HG03097 (cell line): ENCODE measurements around the gene RIMKLA.
A peak's percentile ranks its signal among the peaks of the same experiment; 100 is the strongest.

Experiments used
- ATAC-seq: cut with Tn5 transposase; IDR thresholded peaks from one replicate; pipeline ENCODE4 v1.9.1; 2021; ENCODE audit not compliant: unreplicated experiment, low FRiP score

Gene RIMKLA, protein sequence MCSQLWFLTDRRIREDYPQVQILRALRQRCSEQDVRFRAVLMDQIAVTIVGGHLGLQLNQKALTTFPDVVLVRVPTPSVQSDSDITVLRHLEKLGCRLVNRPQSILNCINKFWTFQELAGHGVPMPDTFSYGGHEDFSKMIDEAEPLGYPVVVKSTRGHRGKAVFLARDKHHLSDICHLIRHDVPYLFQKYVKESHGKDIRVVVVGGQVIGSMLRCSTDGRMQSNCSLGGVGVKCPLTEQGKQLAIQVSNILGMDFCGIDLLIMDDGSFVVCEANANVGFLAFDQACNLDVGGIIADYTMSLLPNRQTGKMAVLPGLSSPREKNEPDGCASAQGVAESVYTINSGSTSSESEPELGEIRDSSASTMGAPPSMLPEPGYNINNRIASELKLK

DNA sequence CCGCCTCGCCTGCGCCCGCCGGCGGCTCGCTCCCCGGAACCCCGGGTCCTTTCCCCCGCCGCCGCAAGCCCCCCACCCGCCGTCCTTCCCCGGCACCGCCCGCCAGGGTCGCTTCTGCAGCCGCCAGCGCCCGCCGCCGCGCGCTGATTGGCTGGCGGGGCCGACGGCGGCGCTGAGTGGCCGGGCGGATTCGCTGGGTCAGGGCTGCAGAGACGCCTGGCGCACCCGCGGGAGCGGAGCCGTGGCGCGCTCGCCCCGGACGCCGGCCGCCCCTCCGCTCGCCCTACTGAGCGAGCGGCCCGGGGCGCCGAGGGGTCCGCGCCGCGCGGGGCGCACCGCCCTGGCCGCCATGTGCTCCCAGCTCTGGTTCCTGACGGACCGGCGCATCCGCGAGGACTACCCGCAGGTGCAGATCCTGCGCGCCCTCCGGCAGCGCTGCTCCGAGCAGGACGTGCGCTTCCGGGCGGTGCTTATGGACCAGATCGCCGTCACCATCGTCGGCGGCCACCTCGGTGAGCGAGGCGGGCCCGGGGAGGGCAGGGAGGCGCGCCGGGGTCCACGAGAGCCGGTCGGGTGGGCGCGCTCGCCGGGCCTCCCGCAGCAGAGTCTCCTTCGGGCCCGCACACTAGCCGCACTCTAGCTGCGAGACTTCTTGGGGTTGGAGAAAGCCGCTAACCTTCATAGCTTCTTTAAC lies at the start of gene RIMKLA:
Gene RIMKLA, plus strand, starts transcription at position 207 of the 694 bp plus-strand sequence. Its CDS starts 143 bp downstream, at position 350.
- ATAC-seq: peak; percentile 60

DNA sequence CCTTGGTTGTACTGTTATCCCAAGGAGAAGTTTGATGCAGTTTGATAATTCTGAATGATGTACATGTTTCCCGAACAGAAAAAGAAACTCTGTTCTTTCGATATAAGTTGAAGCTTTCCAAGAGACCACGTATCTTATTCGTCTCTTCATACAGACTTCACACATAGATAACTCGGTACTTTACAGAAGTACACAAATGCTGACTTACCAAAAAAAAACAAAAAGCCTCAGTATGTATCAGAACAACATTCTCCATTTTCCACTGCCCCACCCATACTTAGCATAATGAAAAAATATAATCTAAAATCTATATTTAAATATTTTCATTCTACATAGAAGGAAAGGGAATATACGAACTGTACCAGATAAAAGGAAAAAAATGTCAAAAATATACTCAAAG lies 47.7 kb upstream of the RIMKLA start:
- ATAC-seq: no peak

DNA sequence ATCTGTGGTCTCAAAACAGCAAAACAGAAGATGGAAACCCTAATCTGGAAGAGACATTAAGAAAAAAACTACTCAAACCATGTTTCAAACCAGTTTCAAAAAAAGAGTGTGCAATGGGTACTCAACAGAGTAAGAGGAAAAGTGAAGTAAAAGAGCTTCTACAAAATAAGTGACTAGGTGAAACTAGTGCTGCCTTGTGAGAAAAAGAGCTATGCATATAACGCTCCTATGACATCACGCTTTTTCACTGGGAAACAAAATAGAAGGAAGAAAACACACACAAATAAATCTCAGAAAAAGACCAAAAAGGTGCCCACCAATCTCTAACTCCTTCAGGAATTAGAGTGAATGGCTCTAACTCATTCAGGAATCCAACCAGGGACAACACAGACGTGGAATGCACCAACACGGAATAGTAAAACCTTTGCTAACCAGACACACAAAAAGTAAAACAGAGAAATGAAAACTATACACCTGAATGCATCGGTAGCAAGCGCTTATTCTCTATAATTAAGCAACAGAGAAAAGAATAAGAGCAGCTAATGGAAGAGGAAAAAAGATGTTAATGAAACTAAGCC lies 46.8 kb upstream of the RIMKLA start:
- ATAC-seq: peak; percentile 2

DNA sequence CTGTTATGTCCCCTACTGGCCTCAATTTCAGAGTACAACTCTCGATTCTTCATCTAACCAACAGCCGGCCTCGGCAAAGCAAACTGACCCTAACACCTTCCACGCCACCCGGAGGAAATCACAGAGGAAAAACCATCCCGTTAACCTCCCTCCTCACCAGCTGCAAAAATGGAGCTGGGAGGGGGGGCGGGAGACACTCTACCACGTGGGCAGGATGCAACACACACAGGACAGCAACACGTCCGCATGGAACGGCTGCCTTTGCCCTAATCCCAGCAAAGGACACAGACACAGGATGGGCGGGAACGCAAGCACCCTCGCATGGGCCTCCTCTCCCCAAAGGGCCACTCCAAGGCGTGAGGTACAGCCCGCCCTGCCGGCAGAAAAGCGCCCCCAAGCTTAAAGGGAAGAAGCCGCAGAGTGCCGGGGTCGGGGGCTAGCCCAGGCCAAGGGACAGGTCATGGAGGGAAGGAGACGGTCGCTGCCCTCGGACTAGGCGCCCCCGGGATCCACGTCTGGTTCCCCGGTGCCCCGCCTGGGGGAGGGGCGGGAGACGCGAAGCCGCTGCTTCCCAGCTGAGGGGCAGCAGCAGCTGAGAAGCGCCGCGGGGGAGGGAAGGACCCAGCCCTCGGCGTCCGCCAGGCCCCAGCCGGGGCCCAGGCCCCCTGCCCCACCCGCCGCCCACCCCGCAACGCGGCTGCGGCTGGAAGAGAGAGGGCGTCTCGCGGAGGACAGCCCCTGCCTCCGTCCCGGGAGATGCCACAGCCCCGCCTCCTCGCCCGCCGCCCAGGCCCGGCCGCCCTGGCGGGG lies 46.1 kb upstream of the RIMKLA start:
- peak; percentile 37 for ATAC-seq

DNA sequence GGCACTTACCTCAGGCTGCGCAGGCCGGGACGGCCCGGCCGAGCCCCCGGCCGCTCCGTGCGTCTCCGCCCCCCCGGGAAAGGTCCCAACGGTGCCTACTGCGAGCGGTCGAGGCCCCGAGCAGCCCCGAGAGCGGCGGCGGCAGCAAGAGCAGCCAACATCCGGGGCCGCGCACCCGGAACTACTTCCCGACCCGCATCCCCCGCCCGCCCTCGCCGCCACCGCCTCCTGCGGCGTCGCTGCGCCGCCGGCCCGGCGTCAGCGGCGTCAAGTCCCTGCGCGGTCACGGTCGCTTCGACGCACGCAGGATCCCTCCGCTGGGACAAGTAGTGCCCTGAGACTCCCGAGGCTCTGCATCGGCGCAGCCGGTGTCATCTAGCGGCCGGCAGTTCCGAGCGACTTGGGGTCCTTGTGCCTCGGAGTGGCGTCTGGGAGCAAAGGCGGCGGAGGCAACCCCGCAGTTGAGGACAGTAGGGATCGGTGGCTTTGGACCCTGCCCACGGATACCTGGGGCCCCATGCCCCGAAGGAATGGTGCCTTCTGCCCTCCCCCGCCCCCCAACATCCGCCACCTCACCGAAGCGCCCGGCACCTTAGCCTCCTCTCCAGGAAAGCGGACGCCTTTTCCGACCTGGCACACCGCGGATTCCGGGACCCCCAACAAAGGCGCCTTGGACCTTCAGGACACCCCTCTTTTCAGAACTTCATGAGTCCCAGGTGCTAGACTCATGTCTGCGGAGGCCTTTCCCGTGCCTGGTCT lies 45.4 kb upstream of the RIMKLA start, which contains the start of gene FOXJ3:
Gene FOXJ3, minus strand, starts transcription at position 186 of the 759 bp plus-strand sequence. CDS start 24,142 bp downstream, outside the sequence.
- ATAC-seq: peak; percentile 60

DNA sequence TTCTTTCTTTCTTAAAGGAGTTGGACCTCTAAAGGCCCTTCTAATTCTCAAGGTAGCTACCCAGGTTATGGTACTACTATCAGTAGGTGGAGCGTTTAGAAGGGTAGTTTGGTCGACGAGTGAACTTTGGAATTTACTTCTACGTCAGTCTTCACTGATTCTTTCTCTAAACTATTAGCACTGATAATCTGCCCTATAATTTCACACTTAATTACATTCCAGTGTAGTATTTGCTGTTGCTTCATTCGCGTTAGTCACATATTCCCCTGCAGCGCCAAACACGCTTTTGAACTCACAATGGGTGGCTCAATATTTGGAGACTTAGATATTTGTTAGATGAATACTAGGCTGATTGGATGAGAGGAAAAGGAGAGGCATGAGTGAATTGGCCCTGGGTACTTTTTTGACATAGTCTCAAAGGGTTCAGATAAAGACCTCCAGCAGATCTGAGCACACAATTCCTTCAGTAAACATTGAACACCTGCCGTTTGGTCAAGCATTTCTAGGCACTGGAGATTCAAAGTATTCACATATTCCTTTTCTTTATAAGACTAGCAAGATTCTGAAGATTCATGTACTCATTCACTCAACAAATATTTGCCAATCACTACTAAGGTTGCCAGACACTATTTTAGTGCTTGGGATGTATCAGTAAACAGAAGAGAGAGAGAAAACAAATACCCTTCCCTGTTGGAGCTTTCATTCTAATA lies 44.6 kb upstream of the RIMKLA start:
- ATAC-seq: no peak

DNA sequence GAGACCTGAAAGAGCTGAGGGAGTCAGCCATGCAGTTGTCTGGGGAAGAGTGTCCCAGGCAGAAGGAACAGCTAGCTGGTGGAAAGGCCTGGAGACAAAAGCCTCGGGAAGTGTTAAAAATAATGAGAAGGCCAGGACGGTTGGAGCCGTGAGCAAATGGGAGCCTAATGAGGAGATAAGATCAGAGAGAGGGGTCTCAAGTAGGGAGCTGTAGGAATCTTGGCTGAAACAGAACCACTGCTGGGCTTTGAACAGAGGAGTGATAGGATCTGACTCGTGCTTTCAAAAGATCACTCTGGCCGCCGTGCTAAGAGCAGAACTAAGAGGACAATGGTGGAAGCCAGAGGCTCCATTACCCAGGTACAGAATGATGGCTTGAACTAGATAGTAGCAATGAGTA lies 43.6 kb upstream of the RIMKLA start:
- no peak for ATAC-seq

DNA sequence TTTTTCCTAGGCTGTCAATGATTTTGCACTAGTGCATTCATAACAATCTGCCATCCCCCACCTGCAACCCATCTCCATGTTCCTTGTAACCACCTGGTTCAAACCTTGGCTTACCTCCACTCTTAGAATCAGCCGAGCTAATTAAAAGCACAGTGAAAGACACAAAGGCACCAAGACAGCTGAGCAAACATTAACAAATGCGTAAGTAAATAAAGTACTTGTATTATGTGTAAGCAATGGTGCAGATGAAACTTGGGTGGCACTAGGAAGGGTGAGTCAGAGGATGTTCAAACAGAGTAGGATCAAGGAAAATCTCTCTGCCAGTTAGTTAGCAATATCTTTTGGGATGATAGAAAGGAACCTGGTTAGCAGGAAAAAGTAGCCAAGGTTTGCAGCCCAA lies 40.5 kb upstream of the RIMKLA start:
- no peak for ATAC-seq

DNA sequence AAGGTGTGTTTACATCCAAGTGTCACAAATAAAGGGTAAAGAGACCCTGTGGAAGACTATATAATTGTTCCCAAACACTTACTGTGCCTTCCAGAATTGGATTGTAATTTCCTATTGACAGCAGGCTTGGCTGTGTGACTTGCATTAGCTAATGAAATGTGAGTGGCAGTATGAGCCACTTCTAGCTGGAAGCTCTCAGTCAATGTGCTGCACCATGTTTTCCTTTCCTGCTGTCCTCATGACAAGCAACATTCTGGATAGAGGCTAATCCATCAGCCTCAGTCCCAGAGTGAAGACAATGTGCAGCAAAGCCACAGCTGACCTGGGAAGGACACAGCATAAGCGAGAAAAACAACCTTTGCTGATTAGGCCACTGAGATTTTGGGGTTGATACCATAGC lies 39.7 kb upstream of the RIMKLA start:
- no peak for ATAC-seq

DNA sequence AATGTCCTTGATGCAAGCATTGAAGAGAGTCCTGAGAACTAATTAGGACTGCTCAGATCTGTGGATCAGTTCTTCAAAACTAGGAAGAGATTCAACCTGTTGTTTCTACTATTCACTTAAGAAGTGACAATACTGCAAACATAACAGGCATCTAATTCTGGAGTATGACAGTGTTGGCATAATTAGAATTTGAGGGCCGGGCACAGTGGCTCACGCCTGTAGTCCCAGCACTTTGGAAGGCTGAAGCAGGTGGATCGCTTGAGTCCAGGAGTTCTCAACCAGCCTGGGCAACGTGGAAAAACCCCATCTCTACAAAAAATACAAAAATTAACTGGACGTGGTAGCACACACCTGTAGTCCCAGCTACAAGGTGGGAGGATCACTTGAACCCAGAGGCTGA lies 37.5 kb upstream of the RIMKLA start:
- ATAC-seq: no peak

DNA sequence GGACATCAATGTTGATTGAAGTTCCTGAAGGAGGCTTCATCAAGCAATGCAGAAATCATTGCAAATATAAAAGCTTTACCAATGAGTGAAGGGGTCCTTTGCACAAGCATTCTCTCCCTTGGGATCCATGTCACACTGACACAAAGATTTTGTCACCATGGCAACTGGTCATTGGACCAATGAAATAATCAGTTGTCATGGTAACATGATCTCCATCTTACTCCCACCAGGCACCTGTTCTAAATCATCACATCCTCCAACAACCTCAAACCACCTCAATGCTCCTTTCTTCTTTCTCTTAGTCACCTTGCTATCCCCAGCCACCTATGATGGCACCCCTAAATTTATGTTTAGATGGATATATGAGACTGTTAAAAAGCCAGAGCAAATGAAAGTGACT lies 32.1 kb upstream of the RIMKLA start:
- ATAC-seq: no peak

DNA sequence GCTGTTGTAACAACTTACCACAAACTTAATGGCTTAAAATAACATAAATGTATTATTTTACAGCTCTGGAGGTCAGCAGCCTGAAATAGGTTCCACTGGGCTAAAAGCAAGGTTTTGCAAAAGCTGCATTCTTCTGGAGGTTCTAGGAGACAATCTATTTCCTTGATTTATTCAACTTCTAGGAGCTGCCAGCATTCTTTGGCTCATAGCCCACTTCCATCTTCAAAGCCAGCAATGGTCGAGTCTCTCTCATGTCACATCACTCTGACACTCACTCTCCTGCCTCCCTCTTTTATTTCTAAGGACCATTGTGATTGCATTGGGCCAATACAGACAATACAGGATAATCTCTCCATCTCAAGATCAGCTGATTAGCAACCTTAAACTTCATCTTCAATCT lies 30.5 kb upstream of the RIMKLA start:
- no peak for ATAC-seq

DNA sequence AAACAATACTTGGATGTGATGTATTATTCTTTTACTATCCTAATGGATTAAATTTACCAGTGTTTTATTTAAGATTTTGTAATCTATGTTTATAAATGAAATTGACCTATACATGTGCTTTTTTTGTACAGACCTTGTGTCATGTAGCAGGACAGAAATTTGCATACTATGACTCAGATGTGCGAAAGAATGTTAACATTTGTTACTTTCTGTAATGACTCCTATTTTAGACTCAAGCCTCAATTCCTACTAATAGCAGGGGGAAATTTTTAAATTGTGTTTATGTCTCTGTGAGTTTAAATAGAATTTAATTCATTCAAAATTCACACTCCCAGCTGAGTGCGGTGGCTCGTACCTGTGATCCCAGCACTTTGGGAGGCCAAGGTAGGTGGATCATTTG lies 21.8 kb upstream of the RIMKLA start:
- ATAC-seq: no peak

DNA sequence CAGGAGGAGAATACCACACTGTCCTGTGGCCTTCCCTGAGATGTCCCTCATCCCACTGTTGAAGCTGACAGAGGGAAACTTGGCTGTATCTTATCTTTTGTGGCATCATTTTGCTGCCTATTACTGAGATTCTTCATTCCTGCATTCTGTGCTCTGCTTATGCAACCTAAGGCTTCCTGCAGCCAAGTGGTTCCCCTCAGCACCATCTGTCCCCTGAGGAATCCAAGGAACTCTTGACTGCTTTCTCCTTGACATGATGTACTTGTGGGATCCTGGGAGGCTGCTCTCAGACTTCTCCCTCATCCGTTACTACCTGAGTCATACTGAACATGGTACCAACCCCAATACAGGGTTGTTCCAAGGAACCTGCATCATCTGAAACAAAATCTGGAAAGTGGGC lies 21.1 kb upstream of the RIMKLA start:
- ATAC-seq: no peak

DNA sequence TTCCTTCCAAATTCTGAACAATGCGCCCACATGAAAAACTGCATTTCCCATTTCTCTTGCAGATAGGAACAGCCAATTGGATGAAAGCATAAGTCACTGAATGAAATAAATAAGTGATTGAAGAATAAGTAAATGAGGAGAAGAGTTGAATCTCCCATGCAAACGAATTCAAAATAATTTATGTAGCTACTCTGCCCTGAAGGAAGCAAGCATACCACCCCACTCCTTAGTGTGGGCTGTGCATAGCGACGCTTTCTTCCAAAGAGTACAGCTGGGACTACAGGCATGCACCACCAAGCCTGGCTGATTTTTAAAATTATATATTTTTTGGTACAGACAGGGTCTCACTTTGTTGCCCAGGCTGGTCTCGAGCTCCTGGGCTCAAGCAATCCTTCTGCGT lies 16.5 kb upstream of the RIMKLA start:
- ATAC-seq: no peak

DNA sequence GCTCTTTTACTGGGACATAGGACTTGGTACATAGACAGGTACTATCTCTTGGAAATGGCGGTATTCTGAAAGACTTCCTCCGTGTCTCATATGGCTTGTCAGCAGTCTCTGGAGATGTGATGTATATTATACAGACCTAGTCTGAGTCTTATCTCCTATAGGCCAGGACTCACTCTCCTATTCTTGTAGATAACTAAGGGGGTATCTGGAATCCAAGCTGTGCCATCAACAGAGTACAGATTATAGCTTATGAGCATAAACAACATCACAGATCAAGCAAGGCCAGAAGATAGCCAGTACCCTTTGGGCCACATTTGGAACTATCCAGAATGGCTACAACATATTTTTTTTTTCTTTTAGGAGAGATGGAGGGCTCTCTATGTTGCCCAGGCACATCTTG lies 16.1 kb upstream of the RIMKLA start:
- no peak for ATAC-seq

DNA sequence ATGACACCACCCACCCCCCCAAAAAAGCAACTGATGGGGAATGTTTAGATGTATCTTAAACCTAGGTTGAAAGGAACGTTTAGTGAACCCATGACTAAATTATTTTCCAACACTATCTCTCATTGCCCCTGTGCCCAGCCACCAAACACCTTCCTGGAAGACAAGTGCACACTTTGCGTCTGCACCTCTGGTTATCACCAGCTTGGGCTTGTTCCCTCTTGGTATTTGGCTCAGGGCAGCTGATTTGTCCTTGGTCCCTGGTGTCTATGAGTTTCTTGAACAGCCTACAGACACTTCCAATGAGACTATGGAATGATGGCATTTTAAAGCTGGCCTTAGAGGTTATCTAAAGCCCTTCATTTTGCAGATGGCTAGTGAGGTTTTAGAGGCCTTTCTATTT lies 15.5 kb upstream of the RIMKLA start:
- ATAC-seq: no peak

DNA sequence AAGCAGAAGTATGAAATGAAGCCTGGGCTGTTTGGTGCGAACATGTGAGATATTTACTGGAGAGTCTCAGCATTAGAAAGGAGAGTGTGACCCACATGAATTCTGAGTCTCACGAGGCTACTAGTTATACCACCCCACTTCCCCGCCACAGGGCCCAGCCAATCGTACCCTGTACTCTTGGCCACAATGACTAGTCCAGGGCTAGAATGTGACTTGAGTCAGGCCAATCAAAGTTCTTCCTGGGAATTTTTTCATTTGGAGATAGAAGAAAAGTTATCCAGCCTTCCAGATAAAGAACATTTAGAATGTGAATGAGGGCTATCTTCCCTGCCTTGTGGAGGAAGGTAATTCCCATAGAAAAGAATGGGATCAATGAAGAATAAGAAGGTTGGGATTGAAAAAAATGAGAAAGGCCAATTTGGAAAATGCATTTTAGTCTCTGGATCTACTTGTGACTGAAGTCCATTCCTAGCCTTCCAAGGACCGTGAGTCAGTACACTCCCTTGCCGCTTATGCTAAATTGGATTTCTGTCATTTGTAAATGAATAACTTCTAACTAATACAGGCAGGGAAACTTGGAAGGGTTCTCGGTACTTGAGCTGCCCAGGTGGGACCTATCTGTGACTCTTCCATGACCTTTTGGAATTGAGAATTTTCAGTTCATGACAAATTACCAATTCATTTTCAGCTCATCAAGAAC lies 12.3 kb upstream of the RIMKLA start:
- no peak for ATAC-seq

DNA sequence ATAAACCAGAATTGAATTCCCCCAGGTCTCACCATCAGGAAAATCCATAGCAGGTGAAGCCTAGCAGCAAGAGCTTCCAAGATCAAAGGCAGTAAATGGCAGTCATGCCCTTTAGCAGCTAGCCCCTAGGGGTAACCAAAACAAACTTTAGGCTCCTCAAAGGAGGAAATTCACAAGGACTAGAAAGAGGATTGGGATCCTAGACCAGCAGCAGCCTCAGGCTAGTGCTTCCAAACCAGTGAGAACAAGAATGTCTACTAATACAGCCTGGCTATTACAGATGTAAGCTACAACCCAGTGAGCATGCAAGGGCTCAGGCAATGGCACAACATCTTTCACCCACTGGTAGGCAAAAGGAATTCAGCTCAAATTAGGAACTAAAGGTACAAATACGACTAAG lies 11.1 kb upstream of the RIMKLA start:
- ATAC-seq: no peak
